HG02840 (cell line): ENCODE data around the gene NPEPPS.

Source experiments
- ATAC-seq: cut with Tn5 transposase; IDR thresholded peaks from one replicate; pipeline ENCODE4 v1.9.1; 2021; ENCODE audit warnings: mild to moderate bottlenecking, moderate library complexity, moderate number of reproducible peaks; ENCODE audit not compliant: unreplicated experiment, low FRiP score

The NPEPPS gene

GRCh38 chr17:47628014-47628566 lies 97.2 kb downstream of the NPEPPS start:
- ATAC-seq, result no peak

GRCh38 chr17:47629826-47630225 lies 98.9 kb downstream of the NPEPPS start:
- no peak for ATAC-seq

GRCh38 chr17:47630614-47631013 lies 99.7 kb downstream of the NPEPPS start:
- no peak for ATAC-seq

- no peak for ATAC-seq
These were observed 102.1 kb downstream of the NPEPPS start for GRCh38 chr17:47632991-47633390.

DNA sequence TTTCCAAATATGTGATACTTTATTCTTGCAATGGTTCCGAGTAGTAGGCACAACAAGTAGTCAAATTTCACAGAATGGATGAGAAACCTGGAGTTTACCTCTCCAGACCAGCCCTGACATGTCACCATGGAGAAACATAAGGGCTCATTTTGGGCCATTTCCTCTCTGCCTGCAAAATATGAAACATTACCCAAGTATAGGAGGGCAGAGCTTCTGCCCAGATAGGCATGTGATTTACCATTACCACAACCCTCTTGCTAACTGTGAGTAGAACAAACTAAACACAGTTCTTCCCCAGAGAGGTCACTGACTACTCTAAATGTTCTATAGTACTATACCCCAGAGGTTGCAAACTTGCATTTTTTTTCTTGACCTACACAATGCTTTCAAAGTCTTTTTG lies 103.1 kb downstream of the NPEPPS start:
- no peak for ATAC-seq

- no peak for ATAC-seq
These were observed 104.0 kb downstream of the NPEPPS start for GRCh38 chr17:47634870-47635269.

DNA sequence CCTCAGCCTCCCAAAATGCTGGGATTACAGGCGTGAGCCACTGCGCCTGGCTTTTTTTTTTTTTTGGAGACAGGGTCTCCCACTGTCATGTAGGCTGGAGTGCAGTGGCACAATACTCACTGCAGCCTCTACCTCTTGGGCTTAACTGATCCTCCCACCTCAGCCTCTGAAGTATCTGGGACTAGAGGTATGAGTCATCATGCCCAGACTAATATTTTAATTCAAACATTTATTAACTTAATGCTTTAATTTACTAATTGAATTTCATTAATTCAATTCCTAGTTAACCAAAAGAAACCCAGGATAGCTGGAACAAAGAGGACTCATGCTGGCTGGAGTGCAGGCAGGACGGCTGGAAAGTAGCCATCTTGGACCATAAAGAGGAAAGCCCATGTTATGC lies 104.8 kb downstream of the NPEPPS start:
- no peak for ATAC-seq

DNA sequence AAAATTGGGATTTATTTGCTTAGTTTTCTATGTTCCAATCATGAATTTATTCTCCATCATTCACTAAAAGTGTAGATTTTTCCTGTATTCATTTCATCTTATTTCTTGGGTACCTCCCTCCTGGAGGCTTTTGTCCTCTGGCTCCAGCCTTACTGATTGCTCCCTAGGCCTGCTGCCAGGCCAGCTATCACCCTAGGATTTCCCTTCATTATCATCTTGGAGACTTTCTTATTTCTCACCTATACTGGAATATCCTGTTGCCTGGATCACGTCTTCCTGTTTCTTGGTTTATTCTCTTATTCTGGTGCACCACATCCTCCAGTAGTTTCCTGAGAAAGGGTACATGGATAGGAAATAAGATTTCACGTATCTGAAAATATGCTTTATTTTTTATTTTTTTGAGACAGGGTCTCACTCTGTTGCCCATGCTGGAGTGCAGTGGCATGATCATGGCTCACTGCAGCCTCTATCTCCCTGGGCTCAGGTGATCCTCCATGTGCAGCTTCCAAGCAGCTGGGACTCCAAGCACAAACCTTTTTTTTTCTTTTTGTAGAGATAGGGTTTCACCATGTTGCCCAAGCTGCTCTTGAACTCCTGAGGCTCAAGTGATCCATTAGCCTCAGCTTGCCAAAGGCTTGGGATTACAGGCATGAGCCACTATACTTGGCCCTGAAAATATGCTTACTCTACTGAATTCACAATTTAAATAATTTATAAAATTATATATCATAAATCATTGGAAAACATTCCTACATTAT lies 105.5 kb downstream of the NPEPPS start:
- ATAC-seq, result no peak

DNA sequence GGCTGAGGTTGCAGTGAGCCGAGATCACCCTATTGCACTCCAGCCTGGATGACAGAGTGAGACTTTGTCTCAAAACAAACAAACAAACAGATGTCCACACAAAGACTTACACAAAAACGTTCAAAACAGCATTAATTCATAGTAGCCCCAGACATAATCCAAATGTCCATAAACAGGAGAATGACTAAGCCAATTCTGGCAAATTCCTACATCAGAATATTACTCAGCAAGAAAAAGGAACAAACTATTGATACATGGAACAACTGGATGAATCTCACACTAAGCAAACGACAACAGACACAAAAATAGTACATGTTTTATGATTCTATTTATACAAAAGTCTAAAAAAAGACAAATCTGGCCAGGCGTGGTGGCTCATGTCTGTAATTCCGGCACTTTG lies 108.0 kb downstream of the NPEPPS start:
- no peak for ATAC-seq

GRCh38 chr17:47640076-47640475 lies 109.2 kb downstream of the NPEPPS start:
- ATAC-seq, result no peak

- ATAC-seq, result no peak
These were observed 110.3 kb downstream of the NPEPPS start for GRCh38 chr17:47641202-47641601.

DNA sequence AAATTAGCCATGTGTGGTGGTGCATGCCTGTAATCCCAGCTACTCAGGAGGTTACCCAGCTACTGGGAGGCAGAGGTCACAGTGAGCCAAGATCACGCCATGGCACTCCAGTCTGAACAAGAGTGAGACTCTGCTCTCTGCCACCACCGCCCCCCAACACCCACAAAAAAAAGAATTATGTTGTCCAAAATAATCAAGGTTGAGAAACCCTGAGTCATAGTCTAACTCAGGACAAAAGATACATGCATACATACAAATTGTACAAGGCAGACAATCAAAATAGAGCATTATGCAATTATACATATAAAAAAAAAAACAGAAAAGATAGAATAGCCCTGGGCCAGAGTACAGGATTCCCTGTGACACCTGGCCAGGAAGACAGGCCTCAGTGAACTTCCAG lies 112.2 kb downstream of the NPEPPS start:
- ATAC-seq, result no peak

GRCh38 chr17:47644324-47644723 lies 113.4 kb downstream of the NPEPPS start:
- ATAC-seq, result no peak

DNA sequence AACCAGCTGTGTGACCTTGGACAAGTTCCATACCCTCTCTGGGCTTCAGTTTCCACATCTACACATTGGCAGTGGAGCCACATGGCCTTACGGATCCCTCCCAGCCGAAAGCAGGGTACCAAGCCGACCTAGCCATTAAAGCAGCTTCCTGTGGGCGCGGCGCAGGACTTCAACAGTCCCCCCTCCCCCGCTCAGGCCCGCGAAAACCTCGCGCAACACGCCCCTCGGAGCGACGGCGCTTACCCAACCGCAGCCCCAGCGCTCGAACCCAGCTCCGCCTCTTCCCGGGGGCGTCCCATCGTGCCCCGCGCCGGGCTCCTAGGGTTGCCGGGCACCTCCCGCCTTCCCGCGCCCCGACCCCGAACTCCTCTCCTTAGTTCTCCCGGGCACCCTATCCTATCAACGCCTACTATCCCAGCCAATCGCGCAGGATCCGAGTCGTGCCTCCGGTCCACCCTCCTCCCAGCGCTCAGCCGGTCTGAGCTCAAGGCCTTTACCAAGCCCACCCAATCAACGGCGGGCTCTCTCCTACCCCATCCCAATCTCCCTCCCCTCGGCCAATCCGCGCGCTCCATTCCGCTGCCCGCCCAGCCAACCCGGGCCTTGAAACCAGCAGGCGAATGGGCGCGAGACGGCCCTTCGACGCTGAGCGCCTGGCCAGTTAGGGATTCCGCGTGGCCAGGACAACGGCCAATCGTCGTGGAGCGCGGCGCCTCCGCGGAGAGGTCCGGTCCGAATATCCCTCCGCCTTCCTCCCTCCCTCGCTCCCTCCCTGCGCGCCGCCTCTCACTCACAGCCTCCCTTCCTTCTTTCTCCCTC lies 118.5 kb downstream of the NPEPPS start, which contains the start of gene KPNB1:
Gene KPNB1 (plus strand): TSS at position 767 of the 819 bp plus-strand sequence. CDS start 326 bp downstream, outside the sequence.
- peak; percentile 84 for ATAC-seq

DNA sequence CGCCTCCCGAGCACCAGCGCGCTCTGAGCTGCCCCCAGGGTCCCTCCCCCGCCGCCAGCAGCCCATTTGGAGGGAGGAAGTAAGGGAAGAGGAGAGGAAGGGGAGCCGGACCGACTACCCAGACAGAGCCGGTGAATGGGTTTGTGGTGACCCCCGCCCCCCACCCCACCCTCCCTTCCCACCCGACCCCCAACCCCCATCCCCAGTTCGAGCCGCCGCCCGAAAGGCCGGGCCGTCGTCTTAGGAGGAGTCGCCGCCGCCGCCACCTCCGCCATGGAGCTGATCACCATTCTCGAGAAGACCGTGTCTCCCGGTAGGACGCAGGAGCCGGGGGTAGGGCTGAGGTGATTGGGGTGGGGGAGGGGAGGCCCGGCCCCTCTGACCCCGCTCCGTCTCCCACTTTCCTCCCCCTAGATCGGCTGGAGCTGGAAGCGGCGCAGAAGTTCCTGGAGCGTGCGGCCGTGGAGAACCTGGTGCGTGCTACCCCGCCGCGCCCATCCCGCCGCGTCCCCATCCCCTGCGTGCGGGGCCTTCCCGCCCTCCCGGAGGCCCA lies 119.1 kb downstream of the NPEPPS start:
- peak; percentile 0 for ATAC-seq

DNA sequence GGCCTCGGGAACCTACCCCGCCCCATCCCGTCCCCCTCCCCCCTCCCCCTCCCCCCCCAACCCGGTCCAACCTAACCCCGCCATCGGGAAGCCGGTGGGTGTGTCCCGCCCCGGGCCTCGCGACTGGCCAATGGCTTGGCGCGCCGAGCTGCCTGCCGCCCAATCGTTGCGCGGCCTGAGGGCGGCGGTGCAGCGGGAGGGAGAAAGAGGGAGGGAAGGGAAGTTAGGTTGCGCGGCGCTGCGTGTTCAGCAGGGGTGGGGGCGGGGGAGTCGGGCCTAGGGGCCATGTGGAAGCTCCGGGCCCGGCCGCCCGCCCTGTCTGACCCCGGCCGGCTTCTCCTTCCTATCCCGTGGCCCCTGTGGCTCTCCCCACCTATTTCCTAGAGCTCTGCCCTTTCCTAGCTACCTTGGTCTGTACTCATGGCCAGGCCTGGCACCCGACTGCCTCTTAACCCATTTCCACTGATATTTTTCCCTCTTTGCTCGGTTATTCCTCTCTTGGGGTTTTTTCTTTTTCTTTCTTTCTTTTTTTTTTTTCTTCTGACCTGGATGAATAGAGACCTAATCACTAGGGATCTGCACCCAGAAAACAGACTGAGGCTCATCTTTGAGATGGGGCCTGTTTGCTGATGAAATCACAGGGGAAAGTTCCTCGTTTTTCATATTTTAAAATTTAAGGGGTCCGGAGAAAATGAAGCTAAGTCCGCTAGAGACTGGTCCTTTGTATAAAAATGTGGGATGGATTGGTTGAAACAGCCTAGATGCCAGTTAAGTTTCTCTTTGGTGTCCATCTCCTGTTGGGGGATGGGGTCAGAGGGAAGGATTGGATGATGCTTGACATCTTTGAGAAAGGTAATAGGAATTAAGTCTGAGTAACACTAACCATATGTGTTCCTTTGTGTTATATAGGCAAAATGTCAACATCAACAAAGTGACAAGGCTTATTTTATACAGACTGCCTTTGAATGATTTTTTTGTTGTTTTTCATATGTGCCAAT lies 119.9 kb downstream of the NPEPPS start:
- ATAC-seq, result peak; percentile 40

GRCh38 chr17:47651704-47652103 lies 120.8 kb downstream of the NPEPPS start:
- no peak for ATAC-seq

DNA sequence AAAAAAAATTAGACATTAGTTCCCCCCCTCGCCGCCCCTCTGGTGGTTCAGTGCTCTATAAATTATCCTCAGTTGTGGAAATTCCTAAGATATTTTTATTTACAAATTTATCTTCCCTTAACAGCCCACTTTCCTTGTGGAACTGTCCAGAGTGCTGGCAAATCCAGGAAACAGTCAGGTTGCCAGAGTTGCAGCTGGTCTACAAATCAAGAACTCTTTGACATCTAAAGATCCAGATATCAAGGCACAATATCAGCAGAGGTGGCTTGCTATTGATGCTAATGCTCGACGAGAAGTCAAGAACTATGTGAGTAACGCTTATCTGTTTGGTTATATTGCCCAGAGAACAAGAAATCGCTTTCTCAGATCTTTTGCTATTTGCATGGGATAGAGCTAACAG lies 121.7 kb downstream of the NPEPPS start:
- no peak for ATAC-seq

DNA sequence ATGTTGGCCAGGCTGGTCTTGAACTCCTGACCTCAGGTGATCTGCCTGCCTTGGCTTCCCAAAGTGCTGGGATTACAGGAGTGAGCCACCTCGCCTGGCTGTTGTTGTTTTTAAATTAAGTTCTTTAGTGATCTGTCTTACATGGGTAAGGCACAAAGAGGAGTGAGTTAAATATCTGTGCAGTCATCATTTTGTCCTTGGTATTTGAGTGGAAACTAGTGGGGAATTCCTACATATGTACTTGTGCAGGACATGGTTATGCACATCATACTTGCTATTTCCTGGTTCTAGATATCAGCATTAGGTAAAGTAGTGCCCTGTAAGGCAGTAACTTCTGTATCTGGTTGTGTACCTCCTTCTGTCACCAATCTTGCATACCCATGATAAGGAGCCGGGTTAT lies 122.5 kb downstream of the NPEPPS start:
- ATAC-seq, result no peak

DNA sequence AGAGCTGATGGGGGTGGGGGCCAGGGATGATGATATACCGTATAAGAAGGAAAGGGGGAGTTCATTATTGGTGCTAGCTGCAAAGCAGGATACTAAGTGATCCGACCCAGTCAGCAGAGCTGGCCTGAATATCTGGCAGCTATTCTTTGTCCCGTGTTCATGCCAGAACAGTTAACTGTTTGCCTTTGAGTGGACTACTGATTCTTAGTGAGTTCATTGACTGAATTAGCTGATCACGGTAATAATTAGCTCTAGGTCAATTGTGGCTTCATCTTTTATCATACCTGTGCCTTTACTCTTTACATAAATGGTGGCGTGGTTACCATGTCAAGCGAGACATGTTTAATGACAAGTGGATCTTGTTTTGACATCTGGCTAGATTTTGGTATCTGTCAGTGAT lies 124.1 kb downstream of the NPEPPS start:
- no peak for ATAC-seq
